ENCODE measurements around the gene RABL2A. TPM values are rescaled to one million over a fixed set of nuclear protein-coding genes. Genes with fewer than 3 reads are reported as not detected.
"Not testable (repeated sequence)": the region's sequence is repeated elsewhere in the genome, so short reads cannot be mapped to it uniquely, and the experiment has no call there.

Gene RABL2A
- total RNA-seq, 1 donor from 2014 or later, result 28.9 TPM

DNA sequence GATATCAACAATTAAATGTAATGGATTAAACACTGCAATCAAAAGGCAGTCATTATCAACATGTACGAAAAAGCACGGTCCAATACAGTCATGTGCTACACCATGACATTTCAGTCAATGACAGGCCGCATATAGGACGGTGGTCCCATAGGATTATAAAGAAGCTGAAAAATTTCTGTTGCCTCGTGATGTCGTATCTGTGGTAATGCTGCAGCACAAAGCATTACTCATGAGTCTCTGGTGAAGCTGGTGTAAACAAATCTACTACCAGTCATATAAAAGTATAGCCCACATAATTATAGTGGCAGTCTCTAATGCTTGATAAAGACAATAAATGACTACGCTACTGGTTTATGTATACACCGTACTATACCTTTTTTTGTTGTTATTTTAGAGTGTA is 58.4 kb downstream of the RABL2A start:
- no peak for DNase-seq (ENCODE audit: low spot score)

- DNase-seq (ENCODE audit: low spot score), result no peak
Measured at GRCh38 chr2:113686537-113686936, 59.5 kb downstream of the RABL2A start.

GRCh38 chr2:113690871-113691270 is 63.8 kb downstream of the RABL2A start:
- not testable (repeated sequence) for DNase-seq (ENCODE audit: low spot score)

Other genes starting within 250 kb of the RABL2A start
- gene ZNG1B, start 189.6 kb upstream of the RABL2A start, total RNA-seq, result 29.5 TPM
- gene FOXD4L1, start 128.6 kb upstream of the RABL2A start, total RNA-seq, result 0.17 TPM
- gene SLC35F5, start 129.4 kb downstream of the RABL2A start, total RNA-seq, result 82.6 TPM

All from mucosa of gallbladder (tissue), 1 donor.